GM18870 (cell line): ENCODE data around the gene ZNF222.

ENCODE experiments used
- ATAC-seq: cut with Tn5 transposase; IDR thresholded peaks from one replicate; pipeline ENCODE4 v1.9.1; 2021; ENCODE audit warnings: moderate library complexity; ENCODE audit not compliant: unreplicated experiment

The ZNF222 gene

GRCh38 chr19:44025217-44025936 is at the start of gene ZNF222:
Gene ZNF222 (plus strand): TSS chr19:44025379. CDS start chr19:44025437, 58 bp downstream.
- peak; percentile 63 for ATAC-seq

- ATAC-seq: no peak
Observed at GRCh38 chr19:43976732-43977131, 48.4 kb upstream of the ZNF222 start.

GRCh38 chr19:43983544-43983911 is 41.7 kb upstream of the ZNF222 start:
- ATAC-seq: no peak

- ATAC-seq: no peak
Observed at GRCh38 chr19:43983912-43984686, 41.1 kb upstream of the ZNF222 start, which contains the start of gene ZNF155. Gene ZNF155 (plus strand): TSS chr19:43984188. CDS start chr19:43988544, 4,356 bp downstream.

GRCh38 chr19:43984687-43985000 is 40.5 kb upstream of the ZNF222 start:
- no peak for ATAC-seq

GRCh38 chr19:43997631-43998290 is 27.4 kb upstream of the ZNF222 start:
- no peak for ATAC-seq

GRCh38 chr19:44002212-44002565 is 23.0 kb upstream of the ZNF222 start:
- no peak for ATAC-seq

- peak; percentile 81 for ATAC-seq
Observed at GRCh38 chr19:44002566-44003460, 22.4 kb upstream of the ZNF222 start, which contains the start of gene ZNF230. Gene ZNF230 (plus strand): TSS chr19:44002957. CDS start chr19:44007079, 4,122 bp downstream.

GRCh38 chr19:44003461-44004009 is 21.6 kb upstream of the ZNF222 start:
- no peak for ATAC-seq

GRCh38 chr19:44005973-44006372 is 19.2 kb upstream of the ZNF222 start:
- no peak for ATAC-seq

- no peak for ATAC-seq
Observed at GRCh38 chr19:44007473-44007872, 17.7 kb upstream of the ZNF222 start.

GRCh38 chr19:44010468-44010867 is 14.7 kb upstream of the ZNF222 start:
- no peak for ATAC-seq

GRCh38 chr19:44019498-44019897 is 5.7 kb upstream of the ZNF222 start:
- ATAC-seq: no peak

GRCh38 chr19:44021221-44021620 is 4.0 kb upstream of the ZNF222 start:
- ATAC-seq: no peak

GRCh38 chr19:44024900-44025216 is 321 bp upstream of the ZNF222 start:
- no peak for ATAC-seq

GRCh38 chr19:44026622-44027021 is 1.4 kb downstream of the ZNF222 start:
- no peak for ATAC-seq

- ATAC-seq: no peak
Observed at GRCh38 chr19:44032001-44032610, 6.9 kb downstream of the ZNF222 start.

GRCh38 chr19:44042147-44042546 is 17.0 kb downstream of the ZNF222 start:
- no peak for ATAC-seq

GRCh38 chr19:44050740-44051649 is 25.8 kb downstream of the ZNF222 start:
- no peak for ATAC-seq
